HG03097 (cell line): ENCODE data around the gene SSR2.
A peak's percentile ranks its signal among the peaks of the same experiment; 100 is the strongest.
"Not testable (repeated sequence)": the region's sequence is repeated elsewhere in the genome, so short reads cannot be mapped to it uniquely, and the experiment has no call there.

ENCODE experiments used
- ATAC-seq: cut with Tn5 transposase; IDR thresholded peaks from one replicate; pipeline ENCODE4 v1.9.1; 2021; ENCODE audit not compliant: unreplicated experiment, low FRiP score

SSR2 gene

DNA sequence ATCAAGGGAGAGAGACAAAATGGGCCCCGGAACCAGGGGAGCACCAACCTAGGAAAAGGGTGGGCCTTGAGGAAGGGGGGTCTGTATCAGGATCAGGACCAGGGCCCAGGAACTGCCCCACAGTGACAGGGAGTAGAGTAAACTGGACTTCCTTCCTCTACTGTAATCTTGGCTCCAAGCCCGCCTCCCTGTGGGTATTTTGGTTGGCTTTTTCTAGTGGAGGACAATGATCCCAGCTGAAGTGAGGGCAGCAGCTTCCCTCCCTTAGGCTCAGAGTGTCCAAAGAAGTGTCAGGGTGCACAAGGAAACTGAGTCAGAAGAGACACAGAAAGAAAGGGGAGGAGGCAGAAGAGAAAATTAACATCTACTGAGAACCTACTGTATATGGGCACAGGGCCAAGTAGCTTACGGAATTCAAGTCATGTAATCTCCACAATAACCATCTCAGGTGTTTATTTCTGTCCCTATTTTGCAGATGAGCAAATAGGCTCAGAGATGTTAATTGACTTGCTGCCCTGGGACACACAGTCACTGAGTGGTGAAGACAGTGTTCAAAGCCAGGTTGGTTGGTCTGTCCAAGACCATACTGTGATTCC is 28.0 kb upstream of the SSR2 start:
- ATAC-seq: no peak

DNA sequence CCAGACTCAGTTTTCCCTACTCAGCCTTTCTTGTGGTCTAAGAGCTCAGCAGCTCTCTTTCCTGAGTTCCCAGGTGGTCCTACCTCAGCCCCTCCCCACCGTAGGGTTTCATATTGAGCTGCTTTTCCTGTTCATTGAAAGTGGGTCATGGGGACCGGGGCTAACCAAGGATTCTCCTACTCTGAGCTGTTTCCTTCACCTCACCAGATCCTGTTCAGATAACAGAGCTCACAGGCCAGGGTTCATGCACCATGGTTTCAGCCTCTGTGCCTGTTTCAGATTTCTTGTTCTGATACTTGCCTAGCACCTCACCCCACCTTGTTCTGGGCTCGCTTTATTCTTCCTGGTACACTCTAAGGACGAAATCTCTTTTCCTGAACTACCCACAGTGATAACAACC is 24.3 kb upstream of the SSR2 start:
- no peak for ATAC-seq

DNA sequence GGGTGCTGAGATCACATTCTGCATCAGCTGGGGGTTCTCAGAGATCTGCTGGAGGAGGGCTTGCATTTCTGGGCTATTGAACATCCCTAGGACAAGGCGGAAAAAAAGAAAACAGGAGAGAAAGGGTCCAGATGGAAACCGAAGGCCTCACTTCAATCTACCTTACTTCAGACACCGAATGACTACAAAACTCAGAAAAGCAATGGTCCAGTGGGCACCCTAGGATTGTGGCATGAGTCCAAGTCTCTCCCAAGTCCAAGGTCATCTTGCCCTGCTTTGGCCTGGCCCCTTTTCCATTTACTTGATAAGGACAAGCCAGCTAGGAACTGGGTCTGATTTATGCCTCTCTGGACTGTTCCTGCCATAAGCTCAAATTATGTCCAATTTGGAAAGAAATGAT is 22.1 kb upstream of the SSR2 start:
- no peak for ATAC-seq

DNA sequence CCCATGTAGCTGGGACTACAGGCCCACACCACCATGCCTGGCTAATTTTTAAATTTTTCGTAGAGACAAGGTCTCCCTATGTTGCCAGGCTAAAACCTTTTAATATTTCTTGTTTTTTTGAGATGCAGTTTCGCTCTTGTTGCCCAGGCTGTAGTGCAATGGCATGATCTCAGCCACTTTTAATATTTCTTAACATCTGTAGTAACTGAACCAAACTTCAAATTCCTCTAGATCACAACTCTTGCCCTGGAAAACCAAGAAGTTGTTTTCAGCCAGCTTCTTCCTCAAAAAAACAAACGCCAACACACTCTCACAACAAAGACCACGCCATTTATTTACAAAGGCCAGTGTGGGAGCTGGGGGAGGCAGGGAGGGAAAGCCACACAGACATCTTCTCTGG is 14.2 kb upstream of the SSR2 start:
- not testable (repeated sequence) for ATAC-seq

DNA sequence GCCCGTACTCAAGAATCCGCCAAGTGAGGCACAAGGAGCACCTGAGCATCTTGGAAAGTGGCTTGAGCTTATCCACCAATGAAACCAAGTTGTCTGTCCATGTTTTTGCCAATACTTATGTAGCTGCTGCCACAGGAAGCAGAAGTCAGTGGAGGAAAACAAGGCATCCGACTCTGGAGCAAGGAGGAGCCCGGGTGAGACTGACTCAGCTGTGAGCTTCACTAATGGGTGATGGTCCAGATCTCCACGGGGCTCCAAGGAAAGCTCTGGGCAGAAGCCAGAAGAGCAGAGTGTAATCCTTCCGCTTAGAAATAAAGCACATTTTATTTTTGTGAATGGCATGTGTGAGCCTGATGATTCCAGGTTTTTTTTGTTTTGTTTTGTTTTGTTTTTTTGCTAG is 12.3 kb upstream of the SSR2 start:
- no peak for ATAC-seq

DNA sequence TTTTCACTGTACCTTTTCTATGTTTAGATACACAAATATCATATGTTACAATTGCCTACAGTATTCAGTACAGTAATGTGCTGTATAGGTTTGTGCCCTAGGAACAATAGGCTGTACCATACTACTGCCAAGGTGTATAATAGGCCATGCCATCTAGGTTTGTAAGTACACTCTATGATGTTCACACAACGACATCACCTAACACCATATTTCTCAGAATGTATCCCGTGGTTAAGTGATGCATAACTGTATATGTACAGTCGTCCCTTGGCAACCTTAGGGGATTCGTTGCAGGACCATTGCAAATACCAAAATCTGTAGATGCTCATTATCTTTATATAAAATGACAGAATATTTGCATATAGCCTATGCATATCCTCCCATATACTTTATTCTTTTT is 5.8 kb upstream of the SSR2 start:
- no peak for ATAC-seq

DNA sequence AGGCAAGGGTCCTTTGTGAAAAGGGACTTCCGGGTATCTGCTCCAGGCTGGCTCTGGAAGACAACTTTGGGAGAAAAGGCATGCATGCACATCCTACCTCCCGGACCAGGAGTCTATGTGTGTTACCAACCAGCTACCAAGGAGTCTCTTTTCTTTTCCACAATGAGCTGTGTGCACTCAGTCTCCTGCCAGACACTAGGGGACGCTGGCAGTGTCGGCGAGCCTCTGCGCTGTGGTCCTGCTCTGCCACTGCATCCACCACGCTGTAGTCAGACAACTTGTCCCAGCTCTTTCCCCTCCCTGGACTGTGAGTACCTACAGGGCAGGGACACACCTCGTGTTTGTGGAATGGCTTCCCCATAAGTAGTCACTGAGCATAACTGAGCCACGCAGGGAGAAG is 5.1 kb upstream of the SSR2 start:
- ATAC-seq: no peak

DNA sequence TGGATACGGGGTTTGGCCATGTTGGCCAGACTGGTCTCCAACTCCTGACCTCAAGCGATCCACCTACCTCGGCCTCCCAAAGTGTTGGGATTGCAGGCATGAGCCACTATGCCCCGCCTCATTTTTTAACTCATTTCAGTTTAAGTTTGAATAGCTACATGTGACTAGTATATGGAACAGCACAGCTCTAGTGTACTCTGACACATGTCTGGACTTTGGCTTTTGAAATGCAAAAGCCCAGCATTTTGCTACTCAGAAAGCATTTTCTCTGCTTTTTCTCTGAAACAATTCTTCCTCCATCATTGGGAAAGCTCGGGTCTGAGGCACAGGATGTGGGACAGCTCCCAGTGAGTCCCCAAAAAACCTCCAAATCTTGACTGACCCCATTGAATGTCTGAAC is 4.0 kb upstream of the SSR2 start:
- no peak for ATAC-seq

DNA sequence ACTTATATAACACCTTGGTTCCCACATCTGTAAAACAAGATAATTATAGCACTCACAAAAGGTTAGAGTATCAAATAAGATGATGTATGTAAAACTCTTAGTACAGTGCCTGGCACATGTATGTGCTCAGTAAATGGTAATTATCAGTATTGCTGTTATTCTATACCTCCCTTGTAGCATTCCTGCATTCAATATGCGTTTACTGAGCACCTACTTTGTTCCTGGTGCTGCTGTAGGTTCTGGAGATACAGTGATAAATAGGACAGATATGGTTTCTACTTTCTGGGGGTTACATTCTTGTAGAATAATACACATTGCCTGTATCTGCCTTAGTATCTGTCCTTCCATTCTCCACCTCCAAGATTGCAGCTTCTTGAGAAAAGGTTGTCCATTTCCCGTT is 1.2 kb upstream of the SSR2 start:
- ATAC-seq: no peak

DNA sequence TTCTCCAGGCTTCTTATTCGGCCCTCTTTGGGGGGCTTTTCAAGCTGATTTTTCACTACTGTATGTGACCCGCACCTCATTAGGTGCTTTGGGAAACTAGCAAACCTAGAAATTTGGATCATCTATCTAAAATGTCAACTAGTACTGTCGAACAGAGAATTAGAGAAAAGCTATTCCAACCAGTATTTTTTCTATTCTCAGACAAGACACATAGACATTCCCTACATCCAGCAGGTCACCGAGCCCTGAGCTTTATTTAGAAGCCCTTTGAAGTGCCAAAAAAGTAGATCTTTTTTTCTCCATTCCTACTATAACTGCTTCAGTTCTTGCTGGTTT is 310 bp upstream of the SSR2 start:
- ATAC-seq: no peak

DNA sequence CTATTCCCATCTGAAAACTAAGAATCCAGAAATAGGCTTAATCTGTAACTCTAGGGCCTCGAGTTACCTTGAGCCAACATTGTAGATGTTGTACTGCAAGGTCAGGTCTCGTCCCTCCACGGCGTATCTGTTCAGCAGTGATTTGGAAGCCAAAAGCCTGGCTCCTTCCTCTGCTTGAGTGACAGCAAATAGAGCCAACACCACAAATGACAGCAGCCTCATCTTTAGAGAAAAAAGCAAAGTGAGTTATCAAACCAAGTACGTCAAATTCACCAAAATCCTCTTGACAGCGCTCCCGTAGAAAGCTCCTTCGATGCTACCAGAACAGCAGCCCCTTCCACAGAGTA is 832 bp downstream of the SSR2 start:
- no peak for ATAC-seq

DNA sequence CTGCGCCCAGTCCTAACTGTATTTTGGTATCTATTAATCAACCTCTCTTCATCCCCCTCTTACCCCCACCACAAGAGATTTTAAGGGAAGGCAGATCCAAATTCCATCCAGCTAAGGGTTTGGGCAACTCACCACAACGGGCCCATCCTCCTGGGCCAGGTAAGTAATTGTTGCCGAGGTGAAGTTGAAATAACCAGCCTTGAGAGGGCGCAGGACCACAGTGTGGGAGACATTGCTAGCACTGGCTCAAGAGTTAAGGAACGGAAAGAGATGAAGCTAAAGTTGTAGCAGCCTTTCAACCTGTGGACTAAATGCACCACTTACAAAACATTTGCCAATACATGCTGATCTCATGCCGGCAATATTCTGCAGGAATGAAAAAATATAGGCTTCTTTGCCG is 5.9 kb downstream of the SSR2 start:
- ATAC-seq: no peak

DNA sequence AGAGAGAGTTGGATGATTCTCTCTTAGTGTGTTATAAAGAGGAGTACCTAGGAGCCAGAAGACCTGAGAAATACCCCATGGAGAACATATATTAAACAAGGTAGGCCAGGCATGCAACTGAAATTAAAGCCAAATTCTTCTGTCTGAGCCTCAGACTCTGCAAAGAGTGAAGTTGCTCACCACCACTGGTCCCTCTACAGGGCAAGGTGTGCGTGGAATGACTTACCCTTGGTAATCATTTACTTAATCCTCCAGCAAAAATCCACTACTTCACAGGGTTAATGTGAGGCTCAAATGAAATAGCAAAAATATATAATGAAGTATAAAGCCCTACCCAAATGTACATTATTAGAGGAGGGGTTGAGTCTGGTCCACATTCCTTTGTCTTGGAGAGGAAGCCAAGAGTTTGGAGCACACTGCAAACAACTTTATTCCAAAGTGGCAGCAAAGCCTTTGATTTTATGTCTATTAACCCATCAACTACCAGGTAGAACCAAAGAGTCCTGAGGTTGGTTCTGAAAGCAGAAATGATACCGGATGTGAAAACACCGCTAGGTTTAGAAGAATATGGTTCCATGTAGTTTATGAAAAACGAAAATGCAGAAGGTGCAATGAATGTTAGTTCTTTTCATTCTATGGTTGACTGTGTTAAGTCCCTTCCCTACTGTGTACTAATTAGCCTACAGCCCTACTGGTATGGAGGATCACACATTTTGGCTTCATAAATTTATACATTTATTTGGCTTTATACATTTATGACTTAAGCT is 8.5 kb downstream of the SSR2 start:
- peak; percentile 71 for ATAC-seq

DNA sequence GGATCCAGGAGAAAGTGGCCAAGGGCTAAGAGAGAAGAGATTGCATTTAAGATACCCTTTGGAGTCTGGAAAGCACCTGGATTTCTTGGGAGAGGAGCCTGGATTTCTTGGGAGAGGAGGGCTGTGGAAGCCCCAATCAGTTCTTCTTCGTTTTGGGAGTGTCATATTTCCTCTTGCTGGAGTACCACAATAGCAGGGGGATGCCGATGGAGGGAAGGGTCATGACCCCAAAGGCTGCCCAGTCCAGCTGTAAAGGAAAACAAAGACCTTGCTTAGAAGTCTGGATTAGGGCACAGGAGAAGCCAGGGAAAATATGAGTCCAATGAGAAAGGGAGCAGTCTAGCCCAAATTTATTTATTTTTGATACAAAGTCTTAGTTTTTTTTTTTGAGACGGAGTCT is 11.3 kb downstream of the SSR2 start:
- no peak for ATAC-seq

DNA sequence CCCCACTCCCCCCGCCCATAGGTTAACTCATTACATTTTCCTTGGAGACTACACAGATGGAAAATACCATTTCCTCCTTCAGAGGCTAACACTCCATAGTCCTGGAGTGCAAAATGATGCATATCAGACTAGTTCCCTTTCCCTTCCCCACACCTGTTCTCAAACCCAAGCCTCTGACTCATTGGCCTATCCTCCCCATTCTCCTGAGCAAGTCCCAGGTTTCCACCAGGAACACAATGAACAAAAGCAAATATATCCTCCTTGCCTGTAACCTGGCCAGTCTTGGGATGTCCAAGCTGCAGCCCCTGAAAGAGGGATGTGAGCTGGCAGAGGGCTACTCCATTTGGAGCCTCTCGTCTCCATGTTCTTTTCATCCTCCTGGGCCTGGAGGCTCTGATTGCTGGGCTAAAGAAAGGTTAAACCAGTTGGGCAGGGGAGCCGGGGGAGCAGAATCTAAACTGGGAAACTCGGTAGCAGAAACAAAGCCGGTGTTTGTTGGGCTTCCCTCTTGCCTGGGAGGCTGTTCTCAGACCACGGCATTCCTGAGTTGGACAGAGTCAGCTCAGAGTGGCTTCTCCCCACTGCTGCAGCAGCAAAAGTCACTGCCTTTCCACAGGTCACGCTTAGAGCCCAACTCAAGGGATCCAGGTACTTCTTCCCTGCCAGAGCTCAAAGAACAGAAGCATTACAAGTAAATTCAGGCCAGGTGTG is 13.9 kb downstream of the SSR2 start:
- ATAC-seq: no peak

DNA sequence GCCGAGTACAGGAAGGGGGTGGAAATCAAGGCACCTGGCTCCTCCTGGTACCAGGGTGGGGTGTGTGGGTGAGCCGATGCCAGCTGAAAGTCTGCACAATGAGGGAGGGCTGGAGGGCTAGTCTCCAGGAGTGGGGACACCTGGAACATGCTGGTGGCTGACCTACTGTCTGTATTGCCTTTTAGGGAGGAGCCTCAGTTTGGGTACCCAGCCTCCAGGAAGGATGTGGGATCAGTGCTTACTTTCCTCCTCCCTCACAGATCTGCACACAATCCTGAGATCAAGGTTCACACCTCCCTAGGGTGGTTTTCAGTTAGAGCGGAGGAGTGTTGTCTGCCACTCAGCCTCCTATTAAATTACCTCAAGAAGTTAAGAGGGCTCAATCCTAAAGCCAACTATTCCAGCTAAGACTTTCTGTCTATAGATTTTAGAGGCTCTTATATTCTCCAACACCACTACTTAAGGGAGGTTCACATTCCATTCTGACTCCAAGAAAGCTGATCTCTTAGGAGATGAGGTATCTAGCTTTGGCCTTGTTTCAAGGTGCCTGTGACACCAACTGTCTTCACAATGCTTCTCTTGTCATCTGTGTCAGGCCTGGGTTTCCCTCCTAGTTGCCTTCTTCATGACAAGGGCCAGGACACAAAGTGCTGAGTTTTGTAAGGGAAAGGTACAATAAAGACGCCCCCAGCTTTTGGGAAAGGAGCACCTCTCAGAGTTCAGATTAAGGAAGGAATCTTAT is 15.7 kb downstream of the SSR2 start:
- no peak for ATAC-seq

DNA sequence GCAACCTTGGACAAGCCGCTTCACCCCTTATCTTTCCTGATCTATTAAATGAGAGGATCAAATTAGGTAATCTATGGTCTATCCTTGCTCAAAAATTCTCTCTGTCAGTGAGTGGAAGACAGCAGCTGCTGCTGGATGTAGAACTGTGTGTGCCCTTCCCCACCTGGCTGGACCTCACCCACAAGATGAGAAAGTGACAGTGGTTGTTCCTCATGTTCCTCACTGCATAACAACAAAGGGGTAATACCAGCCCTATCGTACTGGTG is 16.9 kb downstream of the SSR2 start:
- no peak for ATAC-seq

DNA sequence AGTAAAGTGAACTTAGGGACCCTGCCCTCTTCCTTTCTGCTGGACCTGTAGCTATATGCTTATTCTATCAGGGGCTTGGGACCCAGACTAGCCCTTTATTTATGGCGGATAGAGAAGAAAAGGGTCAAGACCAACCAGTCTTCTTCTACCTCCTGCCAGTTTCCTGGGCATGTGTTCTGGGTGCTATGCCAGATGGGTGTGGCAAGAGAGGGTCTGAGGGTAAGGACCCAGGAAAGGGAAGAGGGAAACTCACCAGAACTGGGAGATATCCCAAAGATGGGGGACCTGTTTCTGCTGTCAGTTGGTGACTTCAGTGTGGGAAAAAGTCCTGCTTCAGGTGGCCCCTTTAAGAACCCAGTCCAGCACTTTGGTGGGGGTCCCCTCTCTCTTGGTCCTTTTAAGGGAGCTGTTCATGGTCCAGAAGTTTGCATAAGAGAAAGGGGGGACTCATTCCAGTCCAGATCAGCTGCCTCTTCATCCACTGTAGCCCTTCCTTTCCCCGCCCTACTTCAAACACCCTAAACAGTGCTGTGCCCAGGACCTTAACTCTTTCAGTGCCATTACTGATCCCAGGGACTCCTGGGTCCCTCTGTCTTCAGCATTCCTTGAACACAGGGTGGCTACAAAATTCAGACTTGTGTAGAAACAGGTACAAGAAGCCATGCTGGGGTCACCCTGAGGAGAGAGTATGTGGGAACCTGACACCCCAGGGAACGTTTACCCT is 18.4 kb downstream of the SSR2 start:
- no peak for ATAC-seq

DNA sequence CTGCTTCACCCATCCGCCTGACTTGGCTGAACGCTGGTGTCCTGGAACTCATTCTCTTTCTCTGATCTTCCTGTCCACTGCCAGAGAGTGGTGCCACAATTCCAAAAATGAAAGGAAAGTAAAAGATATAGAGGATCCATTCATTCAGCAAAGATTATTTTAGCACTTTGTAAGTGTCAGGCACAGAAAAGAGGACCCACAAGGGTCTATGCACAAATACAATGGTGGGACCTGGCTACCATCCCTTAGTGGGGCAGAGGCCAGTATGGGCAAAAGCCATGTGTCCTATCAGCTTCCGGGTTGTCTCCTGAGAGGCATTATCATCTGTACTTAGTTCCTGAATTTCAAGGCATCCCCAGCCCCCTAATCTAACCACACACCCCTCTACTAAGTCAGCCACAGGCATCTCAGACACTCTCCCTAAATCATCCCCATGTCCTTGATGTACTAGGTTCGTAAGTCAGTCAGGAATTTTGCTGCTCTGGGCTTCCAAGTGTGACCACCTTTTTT is 19.0 kb downstream of the SSR2 start:
- no peak for ATAC-seq

DNA sequence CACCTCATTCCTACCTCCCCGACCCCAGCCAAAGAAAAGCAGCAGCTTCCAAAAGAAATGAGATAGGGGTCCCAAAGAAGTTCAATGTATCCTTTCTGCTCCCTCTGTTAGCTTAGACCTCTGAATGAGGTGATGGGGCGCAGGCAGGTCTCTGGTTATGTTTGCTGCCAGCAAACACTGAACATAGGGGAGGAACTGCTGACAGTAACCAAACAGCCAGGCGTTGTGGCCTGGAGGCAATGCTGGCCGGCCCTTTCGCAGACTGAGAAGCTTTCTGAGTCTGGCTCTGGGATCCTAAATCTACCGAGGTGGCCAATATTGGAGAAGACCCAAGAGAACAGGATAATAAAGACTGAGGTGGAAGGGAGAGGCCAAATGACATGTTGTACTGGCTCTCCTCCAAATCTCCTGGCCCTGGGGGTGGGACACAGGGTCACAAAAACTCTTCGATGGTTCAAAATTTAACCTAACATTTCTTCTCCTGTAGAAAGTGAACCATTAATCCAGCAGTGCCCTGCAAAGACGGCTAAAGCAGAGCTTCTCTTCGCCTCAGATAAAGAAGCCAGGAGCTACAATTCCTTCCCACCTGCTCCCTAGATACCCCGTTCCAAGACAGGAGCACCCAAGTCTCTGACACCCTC is 19.6 kb downstream of the SSR2 start:
- ATAC-seq: no peak

DNA sequence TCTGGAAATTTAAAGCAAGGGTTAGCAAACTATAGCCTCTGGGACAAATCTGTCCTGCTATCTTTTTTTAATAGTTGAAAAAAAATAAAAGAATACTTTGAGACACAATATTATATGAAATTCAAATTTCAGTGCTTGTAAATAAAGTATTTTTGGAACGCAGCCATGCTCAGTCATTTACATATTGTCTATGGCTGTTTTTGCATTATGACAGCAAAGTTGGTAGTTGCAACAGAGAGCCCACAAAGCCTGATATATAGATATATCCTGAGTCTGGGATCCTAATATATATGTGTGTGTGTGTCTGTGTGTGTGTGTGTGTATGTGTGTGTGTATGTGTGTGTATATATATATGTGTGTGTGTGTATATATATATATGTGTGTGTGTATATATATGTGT is 20.8 kb downstream of the SSR2 start:
- no peak for ATAC-seq
